ENCODE measurements around the gene TMC8.

- TF ChIP-seq, protein P1, sequence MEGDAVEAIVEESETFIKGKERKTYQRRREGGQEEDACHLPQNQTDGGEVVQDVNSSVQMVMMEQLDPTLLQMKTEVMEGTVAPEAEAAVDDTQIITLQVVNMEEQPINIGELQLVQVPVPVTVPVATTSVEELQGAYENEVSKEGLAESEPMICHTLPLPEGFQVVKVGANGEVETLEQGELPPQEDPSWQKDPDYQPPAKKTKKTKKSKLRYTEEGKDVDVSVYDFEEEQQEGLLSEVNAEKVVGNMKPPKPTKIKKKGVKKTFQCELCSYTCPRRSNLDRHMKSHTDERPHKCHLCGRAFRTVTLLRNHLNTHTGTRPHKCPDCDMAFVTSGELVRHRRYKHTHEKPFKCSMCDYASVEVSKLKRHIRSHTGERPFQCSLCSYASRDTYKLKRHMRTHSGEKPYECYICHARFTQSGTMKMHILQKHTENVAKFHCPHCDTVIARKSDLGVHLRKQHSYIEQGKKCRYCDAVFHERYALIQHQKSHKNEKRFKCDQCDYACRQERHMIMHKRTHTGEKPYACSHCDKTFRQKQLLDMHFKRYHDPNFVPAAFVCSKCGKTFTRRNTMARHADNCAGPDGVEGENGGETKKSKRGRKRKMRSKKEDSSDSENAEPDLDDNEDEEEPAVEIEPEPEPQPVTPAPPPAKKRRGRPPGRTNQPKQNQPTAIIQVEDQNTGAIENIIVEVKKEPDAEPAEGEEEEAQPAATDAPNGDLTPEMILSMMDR (IDR thresholded peaks at IDR 0.05; ENCODE audit: insufficient read depth, low read length, poor library complexity, severe bottlenecking): no peak
- TF ChIP-seq EZH2phosphoT487 (conservative IDR thresholded peaks at IDR 0.05; ENCODE audit: low read length): no peak
Measured at GRCh38 chr17:78116411-78116810, 14.2 kb upstream of the TMC8 start.
